GM18520 (cell line): Measurements from ENCODE around the gene ADCY3.

Experiments used
- ATAC-seq: cut with Tn5 transposase; IDR thresholded peaks from one replicate; pipeline ENCODE4 v1.9.1; 2021; ENCODE audit not compliant: unreplicated experiment

Gene ADCY3

GRCh38 chr2:24907116-24907515 is 12.9 kb downstream of the ADCY3 start:
- no peak for ATAC-seq

- no peak for ATAC-seq
Observed at GRCh38 chr2:24906466-24906865, 13.6 kb downstream of the ADCY3 start.

DNA sequence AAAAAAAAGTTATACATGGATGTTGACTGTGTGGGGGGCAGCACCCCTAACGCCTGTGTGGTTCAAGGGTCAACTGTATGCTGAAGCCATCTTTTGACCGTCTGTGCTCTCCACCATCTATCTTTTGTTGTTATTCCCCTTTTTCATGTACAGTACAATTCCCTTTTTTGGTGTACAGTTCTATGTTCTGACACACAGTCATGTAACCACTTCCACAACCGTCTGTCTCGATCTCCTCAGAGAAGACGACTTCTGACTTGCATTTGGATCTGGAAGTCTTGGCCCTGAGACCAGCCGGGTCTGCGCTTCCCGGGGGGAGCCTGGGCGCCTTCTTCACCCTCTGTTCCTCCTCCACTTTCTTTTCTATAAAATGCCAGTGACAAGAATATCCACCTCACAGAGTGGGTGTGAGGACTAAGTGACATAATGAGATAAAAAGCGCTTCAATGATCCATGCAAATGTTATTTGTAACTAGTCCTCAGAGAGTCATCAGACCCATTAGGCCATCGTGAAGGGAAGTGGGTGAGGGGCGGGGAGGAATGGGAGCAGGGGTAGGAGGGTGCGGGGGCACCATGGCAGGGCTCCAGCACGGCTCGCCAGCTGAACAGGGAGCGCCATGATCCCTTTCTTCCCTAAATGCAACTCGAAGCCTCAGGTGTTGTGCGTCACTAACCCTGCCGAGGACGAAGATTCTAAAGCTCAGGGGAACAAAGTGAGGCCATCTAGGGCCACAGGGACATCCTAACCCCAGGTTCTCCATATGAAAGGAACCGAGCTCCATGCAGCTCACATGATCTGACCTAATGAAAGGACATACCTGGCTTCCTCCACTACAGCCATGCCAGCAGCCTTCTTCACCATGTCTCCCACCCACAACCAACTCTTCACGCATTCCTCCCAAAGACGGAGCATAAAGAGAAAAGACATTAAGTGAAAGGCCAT is 16.6 kb downstream of the ADCY3 start:
- ATAC-seq = no peak

DNA sequence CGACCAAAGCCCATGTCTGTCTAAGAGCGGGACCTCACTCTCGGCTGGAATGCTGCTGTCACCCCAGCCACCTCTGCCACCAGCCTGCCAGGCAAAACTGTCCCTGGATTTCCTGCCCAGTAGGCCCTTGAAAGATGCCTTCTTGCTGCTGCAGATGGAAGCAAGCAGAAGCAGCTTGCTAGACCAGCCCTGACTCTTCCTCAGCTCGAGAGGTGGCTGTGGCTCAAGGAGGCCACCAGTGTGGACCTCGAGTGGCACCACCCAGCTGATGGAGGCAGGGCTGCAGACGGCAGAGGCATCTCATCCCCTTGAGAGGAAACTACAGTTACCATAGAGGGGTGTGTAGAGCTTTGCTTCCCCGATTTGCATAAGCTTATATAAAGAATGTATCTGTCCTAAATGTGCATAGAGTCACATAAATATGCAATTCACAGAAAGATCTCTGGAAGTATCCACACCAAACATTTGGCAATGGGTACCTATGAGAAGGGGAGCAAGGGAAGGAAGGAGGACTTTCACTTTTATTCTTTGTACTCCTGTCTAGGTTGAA is 20.6 kb downstream of the ADCY3 start:
- no peak for ATAC-seq

DNA sequence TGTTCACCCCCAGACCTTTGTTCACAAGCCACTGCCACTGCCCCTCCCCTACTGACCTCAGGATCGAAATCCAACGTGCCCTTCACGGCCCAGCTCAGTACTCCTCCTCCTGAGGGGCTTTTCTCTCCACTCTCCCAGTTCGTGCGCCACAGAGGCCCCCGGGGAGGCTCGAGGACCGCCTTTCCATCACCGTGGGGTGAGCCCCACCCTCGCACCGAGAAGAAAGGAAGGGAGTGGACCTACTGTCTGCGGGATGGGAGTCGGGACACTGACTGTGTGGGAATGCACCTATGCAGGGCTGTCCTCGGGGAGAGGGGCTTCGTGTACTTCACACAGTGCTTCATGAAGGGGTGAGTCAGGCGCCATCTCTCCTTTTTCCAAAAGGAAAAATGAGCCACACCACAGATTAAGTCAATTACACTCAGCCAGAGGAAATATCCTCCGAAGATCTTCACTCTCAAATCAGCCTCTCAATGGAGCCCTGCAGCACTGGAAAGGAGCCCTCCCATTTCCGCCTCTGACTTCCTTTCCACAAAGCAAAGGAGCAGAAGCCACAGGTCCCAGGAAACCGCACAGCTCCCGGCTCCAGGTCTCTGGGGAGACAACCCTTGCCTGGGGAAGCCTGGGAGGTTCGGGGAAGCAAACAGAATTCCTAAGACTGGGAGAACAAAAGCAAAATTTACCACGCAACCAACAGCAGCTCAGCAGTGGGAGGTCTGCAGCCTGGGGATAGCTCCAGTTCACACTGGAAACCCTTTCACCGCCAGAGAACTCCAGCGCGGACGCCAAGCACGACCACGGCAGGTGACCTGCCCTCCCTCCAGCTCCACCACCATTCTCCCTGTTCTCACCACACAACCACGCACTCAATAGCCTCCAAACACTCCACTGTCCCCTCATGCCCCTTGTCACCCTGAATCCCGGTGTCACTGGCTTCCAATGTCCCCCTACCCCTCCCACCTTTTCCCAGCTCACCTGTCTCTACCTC is 21.6 kb downstream of the ADCY3 start:
- ATAC-seq = no peak

DNA sequence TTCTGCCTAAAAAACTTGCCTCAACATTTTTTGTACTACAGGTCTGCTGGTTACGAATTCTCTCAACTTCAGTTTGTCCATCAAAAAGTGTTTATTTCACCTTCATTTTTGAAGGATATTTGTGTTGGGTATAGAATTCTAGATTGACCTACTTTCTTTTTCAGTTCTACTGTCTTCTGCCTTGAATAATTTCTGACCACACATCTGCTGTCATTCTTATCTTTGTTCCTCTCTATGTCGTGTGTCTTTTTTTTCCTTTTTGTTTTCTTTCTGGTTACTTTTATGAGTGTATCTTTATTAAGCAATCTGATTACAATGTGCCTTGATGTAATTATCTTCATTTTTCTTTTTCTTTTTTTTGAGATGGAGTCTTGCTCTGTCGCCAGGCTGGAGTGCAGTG is 25.3 kb downstream of the ADCY3 start:
- no peak for ATAC-seq

GRCh38 chr2:24893934-24894333 is 26.1 kb downstream of the ADCY3 start:
- ATAC-seq = no peak

GRCh38 chr2:24892928-24893327 is 27.1 kb downstream of the ADCY3 start:
- ATAC-seq = no peak

DNA sequence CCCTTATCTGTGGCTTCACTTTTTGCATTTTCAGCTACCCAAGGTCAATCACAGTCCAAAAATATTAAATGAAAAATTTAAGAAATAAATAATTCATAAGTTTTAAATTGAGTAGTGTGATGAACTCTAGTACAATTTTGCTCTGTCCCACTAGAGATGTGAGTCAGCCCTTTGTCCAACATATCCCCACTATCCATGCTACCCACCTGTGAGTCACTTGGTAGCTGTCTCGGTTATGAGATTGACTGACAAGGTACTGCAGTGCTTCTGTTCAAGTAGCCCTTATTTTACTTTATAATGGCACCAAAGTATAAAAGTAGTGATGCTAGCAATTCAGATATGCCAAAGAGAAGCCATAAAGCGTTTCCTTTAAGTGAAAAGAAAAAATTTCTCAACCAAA is 28.8 kb downstream of the ADCY3 start:
- no peak for ATAC-seq

- ATAC-seq = no peak
Observed at GRCh38 chr2:24889221-24889620, 30.8 kb downstream of the ADCY3 start.

DNA sequence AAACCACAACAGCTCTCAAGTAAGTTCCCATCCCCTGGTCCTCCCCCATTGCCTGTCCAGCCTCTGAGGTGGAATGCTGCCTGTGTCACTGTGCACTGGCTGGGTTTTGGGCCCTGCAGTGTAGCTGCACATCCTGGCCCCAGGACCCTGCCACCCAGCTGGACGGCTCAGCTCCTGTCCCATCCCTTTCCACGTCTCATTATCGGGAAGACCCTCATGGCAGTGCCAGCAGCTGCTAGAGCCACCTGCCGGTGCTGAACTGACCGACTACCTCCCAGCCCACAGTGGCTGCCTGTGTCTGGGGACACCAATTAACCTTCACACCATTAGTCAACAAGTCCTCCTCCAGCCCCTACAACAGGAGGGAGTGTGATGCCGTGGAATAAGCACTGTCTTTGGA is 31.9 kb downstream of the ADCY3 start:
- ATAC-seq = no peak

DNA sequence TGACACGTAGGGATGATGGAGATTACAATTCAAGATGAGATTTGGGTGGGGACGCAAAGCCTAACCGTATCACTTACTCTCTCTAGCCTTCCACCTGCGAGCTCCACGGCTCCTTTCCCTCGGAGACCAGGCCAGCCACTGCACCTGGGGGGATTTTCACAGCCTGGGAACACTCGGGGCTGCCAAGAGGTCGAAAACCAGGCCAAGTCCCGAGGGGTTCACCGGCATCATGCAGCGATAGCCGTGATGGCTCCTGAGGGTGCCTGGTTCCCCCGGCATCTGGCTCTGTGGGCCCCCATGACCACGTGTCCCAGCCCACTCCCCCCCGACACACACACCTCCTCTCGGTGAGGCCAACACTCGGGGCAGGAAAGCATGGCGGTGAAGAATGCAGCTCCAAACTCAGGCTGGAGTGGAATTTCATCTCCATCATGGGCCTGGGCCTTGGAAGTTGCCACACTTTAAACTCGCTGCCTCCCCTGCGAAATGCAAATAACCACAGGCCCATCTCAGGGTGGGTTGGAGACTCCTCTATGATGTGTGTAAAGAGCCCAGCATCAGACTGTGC is 32.6 kb downstream of the ADCY3 start:
- ATAC-seq = no peak

DNA sequence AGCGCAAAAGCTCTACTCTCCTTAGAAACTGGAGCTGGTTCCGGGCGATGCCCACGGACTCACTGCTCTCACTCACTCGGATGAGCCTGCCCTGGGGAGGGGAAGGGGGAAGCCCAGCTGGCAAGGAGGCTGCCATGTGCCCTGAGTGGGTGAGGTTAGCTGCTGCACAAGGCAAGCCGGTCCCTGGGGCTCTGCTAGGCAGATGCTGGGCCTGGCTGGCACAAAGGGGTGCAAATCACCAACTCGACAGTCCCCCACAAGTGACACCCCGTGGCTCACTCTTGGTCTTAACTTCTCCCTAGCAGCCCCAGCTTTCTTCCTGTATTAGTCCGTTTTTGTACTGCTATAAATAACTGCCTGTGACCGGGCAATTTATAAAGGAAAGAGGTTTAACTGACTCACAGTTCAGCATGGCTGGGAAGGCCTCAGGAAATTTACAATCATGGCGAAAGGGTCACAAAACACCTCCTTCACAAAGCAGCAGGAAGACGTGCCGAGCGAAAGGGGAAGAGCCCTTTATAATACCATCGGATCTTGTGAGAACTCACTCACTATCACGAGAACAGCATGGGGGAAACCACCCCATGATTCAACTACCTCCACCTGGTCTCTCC is 33.2 kb downstream of the ADCY3 start:
- ATAC-seq = no peak

DNA sequence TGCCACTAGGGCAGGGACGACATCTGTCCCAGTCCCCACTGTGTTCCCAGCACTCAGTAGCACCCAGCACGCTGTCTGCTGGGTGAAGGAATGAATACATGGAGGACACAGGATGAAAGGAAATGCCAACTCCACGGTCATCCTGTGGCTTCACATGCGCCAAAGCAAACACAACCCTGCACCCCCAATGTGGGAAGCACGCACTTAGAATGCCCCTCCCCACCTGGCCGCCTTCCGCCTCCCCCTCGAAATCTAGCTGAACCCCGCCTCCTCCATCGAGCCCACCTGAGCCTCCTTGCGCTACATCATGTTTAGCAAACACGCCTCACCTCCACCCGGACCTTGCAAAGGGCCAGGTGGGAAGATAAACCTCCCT is 33.9 kb downstream of the ADCY3 start:
- ATAC-seq = no peak

- no peak for ATAC-seq
Observed at GRCh38 chr2:24885221-24886125, 34.6 kb downstream of the ADCY3 start.

DNA sequence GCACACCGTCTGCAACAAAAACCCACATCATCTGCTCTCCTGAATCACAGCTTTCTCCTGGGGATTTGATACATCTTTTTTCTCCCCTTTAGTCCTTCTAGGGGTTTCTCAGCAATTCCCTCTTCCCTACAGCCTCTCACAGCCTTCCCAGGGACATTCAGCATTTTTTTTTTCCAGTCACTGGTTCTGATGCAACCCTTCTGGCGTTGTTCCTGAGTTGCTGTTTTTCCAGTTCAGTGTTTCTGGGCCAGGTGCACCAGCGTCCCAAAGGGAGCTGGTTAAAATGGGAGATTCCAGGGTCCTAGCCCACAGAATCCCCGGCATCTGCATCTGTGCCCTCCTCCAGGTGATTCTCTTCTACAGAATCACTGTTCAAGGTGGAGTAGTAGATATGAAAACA is 36.1 kb downstream of the ADCY3 start:
- no peak for ATAC-seq

DNA sequence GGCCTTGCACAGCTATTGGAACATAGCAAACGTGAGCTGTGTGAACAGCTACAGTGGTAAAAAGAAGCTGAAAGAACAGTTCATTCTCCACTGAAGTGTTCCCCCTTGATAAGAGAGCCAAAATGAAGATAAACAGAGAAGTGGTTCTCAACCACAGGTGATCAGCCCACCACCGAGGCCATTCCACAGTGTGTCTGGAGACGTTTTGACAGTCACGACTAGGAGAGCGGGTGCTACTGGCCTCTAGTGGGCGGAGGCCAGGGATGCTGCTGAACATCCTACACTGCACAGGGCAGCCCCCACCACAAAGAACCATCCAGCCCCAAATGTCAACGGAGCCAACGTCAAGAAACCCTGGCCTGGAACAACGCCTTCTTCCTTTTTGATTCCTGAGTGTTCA is 38.4 kb downstream of the ADCY3 start:
- ATAC-seq = no peak

GRCh38 chr2:24881158-24881557 is 38.9 kb downstream of the ADCY3 start:
- ATAC-seq = no peak

DNA sequence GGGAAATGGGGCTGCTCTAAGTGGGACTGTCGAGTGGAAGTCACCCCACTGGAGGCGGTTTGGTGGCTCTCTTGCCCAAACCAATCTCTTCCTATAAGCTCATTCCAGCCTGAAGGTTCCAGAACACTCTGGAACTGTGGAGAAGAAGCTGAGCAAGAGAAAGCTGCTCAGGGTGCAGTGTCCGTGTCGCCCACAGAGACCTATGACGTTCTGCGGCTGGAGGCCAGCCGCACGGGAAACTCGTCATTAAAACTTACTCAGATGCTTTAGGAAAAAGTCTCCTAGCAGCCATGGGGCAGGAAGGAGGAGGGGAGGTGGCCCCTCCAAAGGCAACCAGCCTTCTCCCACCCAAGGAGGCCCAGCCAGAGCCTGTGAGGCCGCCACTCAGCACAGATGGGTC is 41.7 kb downstream of the ADCY3 start:
- ATAC-seq = no peak

- no peak for ATAC-seq
Observed at GRCh38 chr2:24877646-24878045, 42.4 kb downstream of the ADCY3 start.
